Heart left ventricle (tissue), 13 donors: Measurements from ENCODE around the gene INPP4A.

Source experiments
- CTCF ChIP-seq, 12 donors: fragments of 200-600 bp; sonication (generic) in 4 of 12; IDR thresholded peaks; one replicate each; pipeline versions ENCODE4 v1.5.0 to v1.8.0; 2018 to 2022; ENCODE audit warnings: antibody characterized with exemption in 12 of 12, mild to moderate bottlenecking in 5 of 12
- POLR2A ChIP-seq, 2 donors: fragments of 450-650 bp; IDR thresholded peaks; one replicate each; pipeline ENCODE4 v1.6.1; 2017; ENCODE audit warnings: antibody characterized with exemption in 2 of 2, mild to moderate bottlenecking in 2 of 2, moderate library complexity in 2 of 2
- donor health status: ischemic (EF 13 %, LVEDD 7.1; RV severe dilation, severe dysfunction).
- donor health status: DM: no; HTN: yes; CAD: no.
- donor health status: DM: no; HTN: no; CAD: no.
- donor health status: ischemic (EF 25% LVEDD 6.9; RV normal size, moderate dysfunction).
- donor health status: ischemic (EF 25% LVEDD 5.7; RV mildly dilated, moderate dysfunction).
- donor health status: ischemic (EF 35%, LVEDD 5.7; RV mildly dilated, moderate dysfunction).
- donor health status: nonischemic (EF 11% LVEDD 7.7; RV severe dilation, severe dysfunction).
- donor health status: DM: yes; HTN: yes; CAD: no.
- donor health status: PGD.
- donor health status: ischemic (EF 29% LVEDD 5.4; RV normal size, mild dysfunction).
- donor health status: nonischemic (EF 23%, LVEDD 6.1; RV moderate dilation, normal function).

GRCh38 chr2:98643496-98644100 lies 198.9 kb downstream of the INPP4A start:
- TF ChIP-seq POLR2A (IDR thresholded peaks at IDR 0.05) = no peak
- TF ChIP-seq CTCF (IDR thresholded peaks at IDR 0.05) = no peak
